Calu3 (cell line): Measurements from ENCODE around the gene TTC28. TPM values are rescaled to one million over a fixed set of nuclear protein-coding genes. Genes with fewer than 3 reads are reported as not detected.
A peak's percentile ranks its signal among the peaks of the same experiment; 100 is the strongest.

ENCODE experiments used
- BruUV-seq: library from RNA; stranded (reverse); fragments of 400-500 nt; replicated peaks from 2 replicates; lab custom pipeline; 2021; lab: Mats Ljungman, UMichigan
- CTCF ChIA-PET: fragments of 300-600 bp; sonication (Branson Sonifier 250); formaldehyde crosslinking; loops from one replicate; lab custom pipeline; 2022; ENCODE audit warnings: antibody characterized with exemption; lab: Charles Lee
- DNase-seq: peaks from one replicate; pipeline ENCODE4 v3.0.0; 2022
- H3K27ac Mint-ChIP-seq: one replicate; pipeline ENCODE4 v1.8.0; 2022; ENCODE audit warnings: mixed read lengths; ENCODE audit not compliant: unreplicated experiment
- H3K27me3 Mint-ChIP-seq: one replicate; pipeline ENCODE4 v1.8.0; 2022; ENCODE audit warnings: mixed read lengths; ENCODE audit not compliant: unreplicated experiment
- H3K36me3 Mint-ChIP-seq: one replicate; pipeline ENCODE4 v1.8.0; 2022; ENCODE audit warnings: mild to moderate bottlenecking, moderate library complexity, mixed read lengths; ENCODE audit not compliant: insufficient read depth, unreplicated experiment
- H3K4me1 Mint-ChIP-seq: one replicate; pipeline ENCODE4 v1.8.0; 2022; ENCODE audit warnings: mild to moderate bottlenecking, low read depth, mixed read lengths; ENCODE audit not compliant: unreplicated experiment
- H3K4me3 Mint-ChIP-seq: one replicate; pipeline ENCODE4 v1.8.0; 2022; ENCODE audit warnings: mild to moderate bottlenecking, low read depth, moderate library complexity, mixed read lengths; ENCODE audit not compliant: unreplicated experiment
- H3K9me3 Mint-ChIP-seq: one replicate; pipeline ENCODE4 v1.8.0; 2022; ENCODE audit warnings: low read depth, mixed read lengths; ENCODE audit not compliant: unreplicated experiment
- CTCF ChIP-seq: fragments of 200-600 bp; IDR thresholded peaks from one replicate; pipeline ENCODE4 v1.8.0; 2022; ENCODE audit warnings: antibody characterized with exemption; ENCODE audit not compliant: unreplicated experiment
- intact Hi-C: fragments of 100-400 bp; cut with micrococcal nuclease; formaldehyde crosslinking; loops from one replicate; pipeline ENCODE4 v1.10.0; 2022; ENCODE audit not compliant: unreplicated experiment
- total RNA-seq: library from RNA; stranded (reverse); gene quantifications from 2 replicates; pipeline ENCODE4 v1.2.3, GENCODE V29; 2022

TTC28 gene
- total RNA-seq, 1 experiment from 2014 or later: 5.2 TPM

GRCh38 chr22:28053896-28054818 is 625.5 kb downstream of the TTC28 start:
- CTCF ChIA-PET: interaction anchor here (0.5 to 0.6 kb wide), 2 partner anchors 504 to 950 kb away, joined by 3 to 5 read pairs; no protein-coding TSS in a partner anchor
- H3K4me1 Mint-ChIP-seq: no peaks in the 10 kb centered on the region
- no peak overlapping the region for H3K27ac Mint-ChIP-seq
- TF ChIP-seq CTCF: no peak
- H3K9me3 Mint-ChIP-seq: no peaks in the 10 kb centered on the region
- no TSS peak for BruUV-seq
- H3K4me3 Mint-ChIP-seq: no peak overlapping the region
- DNase-seq: no peak
- no peaks in the 10 kb centered on the region for H3K36me3 Mint-ChIP-seq
- intact Hi-C loops: no loop called here
- peaks cover 35% of the 10 kb centered on the region for H3K27me3 Mint-ChIP-seq

- no peaks in the 10 kb centered on the region for H3K4me1 Mint-ChIP-seq
- peaks cover 48% of the 10 kb centered on the region for H3K27me3 Mint-ChIP-seq
- intact Hi-C loops: loop anchor here (1.0 kb wide), 1 partner anchor 59 kb away; no protein-coding TSS in a partner anchor
- TF ChIP-seq CTCF: no peak
- CTCF ChIA-PET: interaction anchor here (3.8 kb wide), 1 partner anchor 60 kb away, joined by 17 read pairs; no protein-coding TSS in a partner anchor
- BruUV-seq: no TSS peak
- H3K27ac Mint-ChIP-seq: no peak overlapping the region
- H3K4me3 Mint-ChIP-seq: no peak overlapping the region
- H3K9me3 Mint-ChIP-seq: no peaks in the 10 kb centered on the region
- DNase-seq: no peak
- H3K36me3 Mint-ChIP-seq: no peaks in the 10 kb centered on the region
Observed at GRCh38 chr22:28052825-28053269, 626.8 kb downstream of the TTC28 start.

GRCh38 chr22:28051787-28052356 is 627.8 kb downstream of the TTC28 start:
- Mint-ChIP-seq H3K27me3 (peaks cover 53% of the 10 kb centered on the region), H3K9me3 (no peaks in the 10 kb centered on the region), H3K4me1 (no peaks in the 10 kb centered on the region), H3K27ac (no peak overlapping the region), H3K4me3 (no peak overlapping the region), H3K36me3 (no peaks in the 10 kb centered on the region)
- peak; percentile 77 for DNase-seq
- CTCF ChIA-PET: interaction anchor here (0.5 to 3.8 kb wide), 5 partner anchors 44 to 1194 kb away, joined by 3 to 17 read pairs (median 4); no protein-coding TSS in a partner anchor
- peak; percentile 91 for TF ChIP-seq CTCF
- intact Hi-C loops: loop anchor here (1.0 kb wide), 3 partner anchors 60 to 542 kb away; no protein-coding TSS in a partner anchor
- BruUV-seq: no TSS peak

GRCh38 chr22:28051091-28051786 is 628.4 kb downstream of the TTC28 start:
- no peak for DNase-seq
- Mint-ChIP-seq H3K4me3 (no peak overlapping the region), H3K27me3 (peaks cover 53% of the 10 kb centered on the region), H3K27ac (no peak overlapping the region), H3K9me3 (no peaks in the 10 kb centered on the region), H3K36me3 (no peaks in the 10 kb centered on the region), H3K4me1 (no peaks in the 10 kb centered on the region)
- CTCF ChIA-PET: interaction anchor here (0.5 to 3.8 kb wide), 4 partner anchors 61 to 1194 kb away, joined by 3 to 17 read pairs (median 4); no protein-coding TSS in a partner anchor
- intact Hi-C loops: loop anchor here (1.0 kb wide), 2 partner anchors 390 to 543 kb away; no protein-coding TSS in a partner anchor
- no TSS peak for BruUV-seq
- no peak for TF ChIP-seq CTCF
